Panc1 (cell line): ENCODE results near the gene TAS2R19. TPM values are rescaled to one million over a fixed set of nuclear protein-coding genes. Genes with fewer than 3 reads are reported as not detected.

Source experiments
- ATAC-seq: fragments of 200-7000 bp; cut with Tn5 transposase; 2 replicates; pipeline ENCODE4 v1.9.1; 2020; ENCODE audit warnings: mild to moderate bottlenecking, moderate library complexity
- BruUV-seq: library from RNA; stranded (reverse); fragments of 400-500 nt; replicated peaks from 2 replicates; lab custom pipeline; 2021; lab: Mats Ljungman, UMichigan
- CTCF ChIA-PET: fragments of 300-600 bp; sonication (Branson Sonifier 250); formaldehyde crosslinking; loops from one replicate; lab custom pipeline; 2022; ENCODE audit warnings: antibody characterized with exemption; lab: Charles Lee
- POLR2A ChIA-PET: fragments of 300-600 bp; sonication (Branson Sonifier 250); formaldehyde crosslinking; loops from one replicate; lab custom pipeline; 2022; ENCODE audit warnings: antibody characterized with exemption; lab: Charles Lee
- DNase-seq: peaks from one replicate; pipeline ENCODE4 v3.0.0-alpha.2; 2010; ENCODE audit warnings: low read depth, low spot score
- H3K27ac ChIP-seq: 2 replicates; pipeline ENCODE4 v1.5.1; 2011; ENCODE audit warnings: mild to moderate bottlenecking, low read length, inconsistent platforms
- H3K27me3 ChIP-seq: fragments of 200-500 bp; sonication (Bioruptor generic); 2 replicates; pipeline ENCODE4 v1.6.0; 2014; ENCODE audit warnings: low read length, inconsistent platforms; ENCODE audit not compliant: control insufficient read depth, insufficient read depth
- H3K36me3 ChIP-seq: fragments of 200-500 bp; sonication (Bioruptor generic); 2 replicates; pipeline ENCODE4 v1.5.1; 2014; ENCODE audit warnings: inconsistent platforms, mild to moderate bottlenecking, low read length, moderate library complexity; ENCODE audit not compliant: control insufficient read depth, insufficient read depth
- H3K4me1 ChIP-seq: 2 replicates; pipeline ENCODE4 v1.5.1; 2011; ENCODE audit warnings: inconsistent platforms, mild to moderate bottlenecking, low read length, moderate library complexity; ENCODE audit not compliant: control insufficient read depth, insufficient read depth
- H3K4me3 ChIP-seq, 2 experiments: 2 replicates each; pipeline ENCODE4 v1.5.1; 2011 to 2012; ENCODE audit warnings: low read depth in 2 of 2, low read length in 2 of 2, mild to moderate bottlenecking in 2 of 2, inconsistent platforms in 1 of 2, moderate library complexity in 1 of 2
- H3K9me3 ChIP-seq: fragments of 200-500 bp; sonication (Bioruptor generic); 2 replicates; pipeline ENCODE4 v1.5.1; 2014; ENCODE audit warnings: low read depth, mild to moderate bottlenecking, inconsistent platforms, low read length, moderate library complexity; ENCODE audit not compliant: control insufficient read depth, insufficient read depth
- CTCF ChIP-seq: fragments of 450-650 bp; IDR thresholded peaks from 2 replicates; pipeline ENCODE4 v1.5.1; 2017; ENCODE audit warnings: mild to moderate bottlenecking
- POLR2AphosphoS5 ChIP-seq: IDR thresholded peaks from 2 replicates; pipeline ENCODE4 v1.6.1; 2012; ENCODE audit warnings: mild to moderate bottlenecking, low read depth, low read length, moderate library complexity
- SIN3A ChIP-seq: IDR thresholded peaks from 2 replicates; pipeline ENCODE4 v1.6.1; 2012; ENCODE audit warnings: low read depth, mild to moderate bottlenecking, low read length, moderate library complexity, borderline replicate concordance; ENCODE audit not compliant: insufficient read depth
- TCF7L2 ChIP-seq: IDR thresholded peaks from 2 replicates; pipeline ENCODE4 v1.6.1; 2011; ENCODE audit warnings: mild to moderate bottlenecking, low read depth, low read length, inconsistent platforms
- in situ Hi-C: cut with HindIII; loops from 2 replicates; pipeline ENCODE4 v1.10.0; 2016; ENCODE audit warnings: low sequenced_read_pairs, low pct_unique_long_range_greater_than_20kb
- intact Hi-C: fragments of 100-400 bp; cut with micrococcal nuclease; formaldehyde crosslinking; loops from one replicate; pipeline ENCODE4 v1.10.0; 2022; ENCODE audit not compliant: unreplicated experiment
- total RNA-seq: library from RNA; stranded (reverse); gene quantifications from one replicate; pipeline ENCODE4 v1.2.1, GENCODE V29; 2021; ENCODE audit not compliant: unreplicated experiment
- TF ChIP-seq, protein P1 (sequence below), 2 experiments: IDR thresholded peaks; 2 replicates each; pipeline ENCODE4 v1.6.1; 2011 to 2012; ENCODE audit warnings: low read depth in 2 of 2, control low read depth in 1 of 2, low read length in 1 of 2, mild to moderate bottlenecking in 1 of 2, moderate library complexity in 1 of 2; ENCODE audit not compliant: insufficient read depth in 1 of 2

TAS2R19 gene
- total RNA-seq, 1 experiment from 2014 or later: 1.1 TPM

GRCh38 chr12:11007608-11008007 is 14.8 kb downstream of the TAS2R19 start:
- no TSS peak for BruUV-seq
- no peak for DNase-seq
- no peak overlapping the region for H3K4me3 ChIP-seq
- in situ Hi-C loops (no loop called here), intact Hi-C loops (no loop called here)
- no peaks in the 10 kb centered on the region for H3K9me3 ChIP-seq
- ChIA-PET POLR2A (no interaction called here), CTCF (no interaction called here)
- H3K4me1 ChIP-seq: no peaks in the 10 kb centered on the region
- TF ChIP-seq, protein P1, sequence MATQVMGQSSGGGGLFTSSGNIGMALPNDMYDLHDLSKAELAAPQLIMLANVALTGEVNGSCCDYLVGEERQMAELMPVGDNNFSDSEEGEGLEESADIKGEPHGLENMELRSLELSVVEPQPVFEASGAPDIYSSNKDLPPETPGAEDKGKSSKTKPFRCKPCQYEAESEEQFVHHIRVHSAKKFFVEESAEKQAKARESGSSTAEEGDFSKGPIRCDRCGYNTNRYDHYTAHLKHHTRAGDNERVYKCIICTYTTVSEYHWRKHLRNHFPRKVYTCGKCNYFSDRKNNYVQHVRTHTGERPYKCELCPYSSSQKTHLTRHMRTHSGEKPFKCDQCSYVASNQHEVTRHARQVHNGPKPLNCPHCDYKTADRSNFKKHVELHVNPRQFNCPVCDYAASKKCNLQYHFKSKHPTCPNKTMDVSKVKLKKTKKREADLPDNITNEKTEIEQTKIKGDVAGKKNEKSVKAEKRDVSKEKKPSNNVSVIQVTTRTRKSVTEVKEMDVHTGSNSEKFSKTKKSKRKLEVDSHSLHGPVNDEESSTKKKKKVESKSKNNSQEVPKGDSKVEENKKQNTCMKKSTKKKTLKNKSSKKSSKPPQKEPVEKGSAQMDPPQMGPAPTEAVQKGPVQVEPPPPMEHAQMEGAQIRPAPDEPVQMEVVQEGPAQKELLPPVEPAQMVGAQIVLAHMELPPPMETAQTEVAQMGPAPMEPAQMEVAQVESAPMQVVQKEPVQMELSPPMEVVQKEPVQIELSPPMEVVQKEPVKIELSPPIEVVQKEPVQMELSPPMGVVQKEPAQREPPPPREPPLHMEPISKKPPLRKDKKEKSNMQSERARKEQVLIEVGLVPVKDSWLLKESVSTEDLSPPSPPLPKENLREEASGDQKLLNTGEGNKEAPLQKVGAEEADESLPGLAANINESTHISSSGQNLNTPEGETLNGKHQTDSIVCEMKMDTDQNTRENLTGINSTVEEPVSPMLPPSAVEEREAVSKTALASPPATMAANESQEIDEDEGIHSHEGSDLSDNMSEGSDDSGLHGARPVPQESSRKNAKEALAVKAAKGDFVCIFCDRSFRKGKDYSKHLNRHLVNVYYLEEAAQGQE (IDR thresholded peaks at IDR 0.05; ENCODE audit: insufficient read depth in 1 of 2, low read depth in 2 of 2, low read length in 1 of 2): no peak
- TF ChIP-seq CTCF (no peak), SIN3A (no peak), POLR2AphosphoS5 (no peak), TCF7L2 (no peak)
- H3K36me3 ChIP-seq: no peaks in the 10 kb centered on the region
- ATAC-seq: no peak
- H3K27me3 ChIP-seq: no peaks in the 10 kb centered on the region
- H3K27ac ChIP-seq: no peak overlapping the region

GRCh38 chr12:10998204-10998603 is 24.2 kb downstream of the TAS2R19 start, which contains the start of gene TAS2R20:
Gene TAS2R20, minus strand, starts transcription at chr12:10998304. Its CDS starts 429 bp downstream, at chr12:10997875.
- DNase-seq (no peak), ATAC-seq (no peak)
- Histone ChIP-seq H3K9me3 (no peaks in the 10 kb centered on the region), H3K36me3 (no peaks in the 10 kb centered on the region), H3K4me1 (no peaks in the 10 kb centered on the region), H3K27ac (no peak within 1 kb of the TSS), H3K4me3 (no peak within 1 kb of the TSS), H3K27me3 (no peaks in the 10 kb centered on the region)
- intact Hi-C loops (no loop called here), in situ Hi-C loops (no loop called here)
- TF ChIP-seq SIN3A (no peak), TCF7L2 (no peak), CTCF (no peak), POLR2AphosphoS5 (no peak)
- TF ChIP-seq, protein P1 (IDR thresholded peaks at IDR 0.05; ENCODE audit: insufficient read depth in 1 of 2, low read depth in 2 of 2, low read length in 1 of 2): no peak
- BruUV-seq: no TSS peak
- POLR2A ChIA-PET: no interaction called here
- CTCF ChIA-PET: no interaction called here
